ENCODE data around the gene GSK3B.

Gene GSK3B

DNA sequence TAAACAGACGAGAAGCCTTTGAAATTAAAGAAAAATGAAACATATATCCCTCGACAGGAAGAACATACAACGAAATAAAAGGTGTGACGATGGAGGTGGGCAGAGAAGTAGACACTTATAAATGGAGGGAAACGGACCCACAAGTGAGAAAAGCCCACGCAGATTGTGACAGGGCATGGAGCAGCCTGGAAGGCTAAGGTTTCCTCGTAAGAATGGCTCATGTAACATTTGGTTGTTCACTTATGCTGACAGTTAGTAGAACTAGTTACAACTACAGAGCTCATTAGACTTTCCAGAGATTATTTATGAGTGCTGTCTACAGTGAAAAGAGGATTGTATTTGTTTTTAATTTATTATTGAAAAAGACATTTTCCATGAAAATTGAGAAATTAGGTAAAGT is 229.8 kb downstream of the GSK3B start:
- no peak for DNase-seq

DNA sequence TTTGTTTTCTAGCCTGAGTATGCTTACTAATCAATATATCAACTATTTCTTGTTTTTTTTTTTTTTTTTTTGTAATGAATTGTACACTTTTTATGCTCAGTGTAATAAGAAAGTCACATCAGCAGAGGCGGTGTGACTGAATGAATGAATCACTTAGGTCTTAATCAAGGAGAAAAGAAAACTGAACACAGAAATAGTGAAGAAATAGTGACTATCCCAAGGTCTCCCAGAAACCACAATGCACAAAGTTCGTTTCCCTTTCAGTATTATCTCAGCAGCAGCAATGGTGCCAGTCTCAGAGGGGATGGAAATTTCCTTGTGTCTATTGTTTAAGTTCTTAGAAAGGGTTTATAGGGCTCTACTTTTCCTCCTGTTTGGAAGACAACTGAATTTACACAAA is 231.6 kb downstream of the GSK3B start:
- DNase-seq: no peak

DNA sequence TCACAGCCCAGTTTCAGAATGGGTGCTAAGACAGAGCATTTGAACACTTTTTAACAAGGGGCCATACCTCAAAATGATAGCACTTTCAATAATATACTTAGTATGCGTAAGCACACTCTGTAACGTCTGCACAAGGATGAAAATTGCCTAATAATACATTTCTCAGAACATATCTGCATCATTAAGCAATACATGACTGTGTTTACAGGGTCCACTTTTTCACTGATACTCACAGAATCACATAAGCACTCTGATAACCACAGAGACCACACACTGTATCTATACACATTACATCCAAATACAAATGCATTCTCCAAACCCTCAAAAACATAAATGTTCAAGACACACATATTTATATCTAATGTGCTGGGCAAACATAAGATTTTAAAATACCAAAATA is 232.6 kb downstream of the GSK3B start:
- no peak for DNase-seq

DNA sequence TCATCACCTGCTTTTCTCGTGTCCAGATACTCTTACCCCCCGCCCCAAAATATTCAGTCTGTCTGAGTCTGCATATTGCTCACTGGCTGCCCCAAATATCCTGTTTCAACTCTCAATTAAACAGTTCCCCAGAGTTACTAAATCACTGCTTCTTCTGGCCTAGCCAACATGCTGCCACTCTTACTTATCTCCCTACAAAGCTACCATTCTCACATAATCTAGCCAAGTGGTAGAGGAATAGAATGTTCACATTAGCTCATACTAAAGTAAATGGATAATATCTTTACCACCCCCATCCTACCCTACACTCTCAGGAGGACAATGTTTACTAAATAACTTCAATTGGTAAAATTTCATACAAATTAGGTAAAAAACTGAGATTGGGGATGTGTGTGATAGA is 234.5 kb downstream of the GSK3B start:
- DNase-seq: no peak

DNA sequence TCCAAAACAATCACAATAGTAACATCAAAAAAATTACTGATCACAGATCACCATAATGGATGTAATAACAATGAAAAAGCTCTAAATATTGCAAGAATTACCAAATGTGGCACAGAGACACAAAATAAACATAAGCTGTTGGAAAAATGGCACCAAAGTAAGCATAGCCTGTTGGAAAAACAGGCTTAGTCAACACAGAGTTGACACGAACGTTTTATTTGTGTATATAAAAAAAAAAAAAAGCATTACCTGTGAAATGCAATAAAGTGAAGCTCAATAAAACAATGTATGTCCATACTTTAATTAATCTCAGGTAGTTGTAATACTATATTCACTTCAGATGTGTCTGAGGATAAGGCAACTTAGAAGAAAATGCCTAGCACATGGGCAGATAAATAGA is 235.3 kb downstream of the GSK3B start:
- DNase-seq: no peak

DNA sequence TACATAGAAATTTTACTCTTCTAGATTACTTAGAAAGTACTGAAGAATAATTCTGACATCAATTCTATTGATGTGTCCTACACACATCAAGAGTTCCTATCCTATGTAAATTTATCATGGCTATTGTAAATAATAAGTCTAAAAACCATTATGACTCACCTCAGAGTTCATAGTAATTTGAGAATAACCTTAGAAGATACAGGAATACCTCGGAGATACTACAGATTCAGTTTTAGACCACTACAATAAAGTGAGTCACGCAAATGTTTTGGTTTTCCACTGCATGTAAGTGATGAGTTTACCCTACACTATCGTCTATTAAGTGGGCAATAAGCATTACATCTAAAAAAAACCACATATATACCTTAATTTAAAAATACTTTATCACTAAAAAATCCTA is 237.6 kb downstream of the GSK3B start:
- no peak for DNase-seq

DNA sequence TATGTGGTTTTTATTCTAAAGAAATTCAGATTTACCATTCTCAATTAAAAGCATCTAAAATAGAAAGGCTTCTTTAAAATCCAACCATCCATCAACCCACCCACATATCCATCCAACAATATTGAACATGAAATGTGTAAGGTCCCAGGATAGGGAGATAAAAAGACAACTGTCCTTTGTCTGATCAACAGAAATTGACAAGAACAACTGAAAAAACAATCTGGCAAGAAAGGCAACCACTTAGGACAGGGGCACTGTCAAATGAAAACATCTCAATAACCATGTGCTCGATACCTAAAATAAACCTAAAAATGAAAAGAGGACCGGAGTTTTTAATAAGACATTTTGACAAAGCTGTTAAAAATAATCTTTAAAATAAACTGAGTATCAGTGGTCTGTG is 245.1 kb downstream of the GSK3B start:
- no peak for DNase-seq

DNA sequence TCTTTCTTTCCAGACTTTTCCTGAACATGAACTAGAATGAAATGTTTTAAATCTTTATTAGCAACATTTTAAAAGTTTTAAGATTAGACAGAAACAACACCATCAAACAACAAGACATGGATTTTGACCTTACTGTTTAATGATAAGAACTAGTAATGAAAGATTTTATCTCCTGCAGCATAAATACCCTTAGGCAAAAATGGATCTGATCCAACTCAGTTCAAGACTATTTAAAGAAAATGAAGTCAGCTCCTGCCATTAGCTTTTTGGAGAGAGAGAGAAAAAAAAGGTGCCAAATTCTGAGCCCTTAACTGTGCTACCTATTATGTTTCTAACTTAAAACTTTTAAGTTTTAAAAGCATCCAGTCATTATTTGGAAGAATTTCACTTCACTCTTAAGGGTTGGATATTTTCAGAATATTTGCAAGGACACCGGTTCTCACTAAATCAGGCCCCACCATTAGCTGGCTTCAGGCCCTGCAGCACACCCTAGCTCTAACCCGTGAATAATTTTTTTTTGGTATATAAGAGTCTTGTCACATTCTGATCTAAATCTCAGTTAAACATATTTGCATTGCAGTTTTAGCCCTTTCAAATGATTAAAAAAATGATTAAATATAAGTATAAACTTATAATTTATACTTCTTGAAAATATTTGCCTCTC is 252.3 kb downstream of the GSK3B start:
- no peak for DNase-seq

DNA sequence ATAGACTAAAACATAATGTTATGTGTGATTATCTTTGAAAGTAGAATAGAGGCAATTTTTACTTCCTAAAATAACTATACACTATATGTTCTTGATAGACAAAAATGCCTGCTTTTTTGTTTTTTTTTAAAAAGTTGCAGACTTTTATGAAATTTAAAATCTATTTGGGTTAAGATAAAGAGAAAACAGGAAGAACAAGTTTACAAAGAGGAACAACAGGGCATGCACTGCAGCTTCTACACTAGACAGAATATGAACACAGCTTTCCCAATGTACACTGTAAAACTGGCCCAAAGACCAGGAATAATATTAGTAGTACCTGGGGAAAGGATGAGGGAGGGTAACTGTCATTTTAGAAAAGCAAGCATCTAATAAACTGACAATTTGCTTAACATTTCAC is 258.7 kb downstream of the GSK3B start:
- no peak for DNase-seq

DNA sequence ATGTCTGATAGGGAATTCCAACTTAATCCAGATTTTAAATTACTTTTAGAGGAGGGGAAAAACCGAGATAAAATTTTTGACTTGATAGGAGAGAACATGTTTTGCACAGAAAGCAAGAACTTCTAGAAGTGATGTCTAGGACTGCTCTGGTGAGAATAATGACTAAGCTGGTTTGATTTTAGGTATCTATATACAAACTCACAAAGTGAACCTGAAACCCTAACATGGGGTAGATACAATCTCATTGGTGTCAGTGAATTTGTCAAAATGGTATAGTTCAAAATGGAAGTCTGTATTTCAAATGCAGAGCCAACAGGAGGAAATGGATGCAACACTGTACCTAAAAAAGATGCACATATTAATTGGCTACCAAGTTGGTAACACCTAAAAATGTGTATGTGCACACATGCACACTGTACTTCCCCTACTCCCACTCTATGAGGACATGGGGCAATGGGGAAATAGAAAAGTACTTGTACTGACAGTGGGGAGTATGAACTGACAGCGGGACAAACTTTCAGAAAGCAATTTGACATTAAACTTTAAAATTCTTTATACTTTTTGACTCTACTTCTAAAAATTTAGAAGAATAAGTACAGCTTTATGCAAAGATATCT is 259.4 kb downstream of the GSK3B start:
- DNase-seq: no peak

DNA sequence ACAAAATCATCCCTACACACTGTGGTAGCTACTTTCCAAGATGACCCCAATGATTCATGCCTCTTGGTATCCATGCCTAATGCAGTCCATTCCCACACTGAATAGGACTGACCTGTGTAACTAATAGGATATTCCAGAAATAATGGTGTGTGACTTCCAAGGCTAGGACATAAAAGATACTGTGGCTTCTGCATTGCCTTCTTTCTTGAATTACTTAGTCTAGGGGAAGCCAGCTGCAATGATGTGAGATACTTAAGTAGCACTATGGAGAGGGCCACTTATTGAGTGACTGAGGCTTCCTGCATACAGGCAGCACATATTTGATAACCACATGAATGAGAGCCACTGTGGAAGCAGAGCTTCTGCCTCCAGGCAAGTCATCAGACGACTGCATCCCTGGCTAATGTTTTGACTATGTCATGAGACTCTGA is 262.3 kb downstream of the GSK3B start:
- no peak for DNase-seq

DNA sequence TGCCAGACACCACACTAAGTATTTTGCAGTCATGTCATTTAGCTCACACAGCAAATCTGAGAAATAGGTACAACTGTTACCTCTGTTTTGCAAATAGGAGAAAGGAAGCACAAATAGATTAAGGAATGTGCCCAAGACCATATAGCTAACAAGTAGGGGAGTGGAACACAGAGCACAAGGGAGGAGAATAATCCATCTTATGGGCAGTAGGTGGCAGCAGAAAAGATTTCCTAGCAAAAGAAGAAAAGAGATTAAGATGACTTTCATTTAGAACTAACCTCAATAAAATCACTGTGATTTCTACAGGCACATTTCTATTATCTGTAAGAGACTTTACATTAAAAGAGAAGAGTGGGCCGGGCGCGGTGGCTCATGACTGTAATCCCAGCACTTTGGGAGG is 263.2 kb downstream of the GSK3B start:
- DNase-seq: no peak

DNA sequence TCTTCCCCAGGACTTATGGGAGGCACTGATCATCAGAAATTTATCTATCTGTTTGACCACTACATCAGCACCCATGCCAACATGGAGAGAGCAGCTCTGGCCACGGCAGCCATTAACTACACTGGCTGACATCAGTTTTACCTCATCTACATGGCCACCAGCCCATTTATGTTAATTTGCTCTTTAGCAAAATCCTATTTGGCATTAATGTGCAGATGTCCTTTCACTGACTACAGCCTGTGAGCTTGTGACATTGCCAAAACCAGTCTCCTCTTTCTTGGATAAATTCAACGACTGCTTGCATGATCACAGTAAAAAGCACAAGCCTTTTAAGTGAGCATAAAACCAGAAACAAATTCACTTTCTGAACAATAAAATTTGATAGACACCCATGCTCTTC is 264.8 kb downstream of the GSK3B start:
- no peak for DNase-seq

DNA sequence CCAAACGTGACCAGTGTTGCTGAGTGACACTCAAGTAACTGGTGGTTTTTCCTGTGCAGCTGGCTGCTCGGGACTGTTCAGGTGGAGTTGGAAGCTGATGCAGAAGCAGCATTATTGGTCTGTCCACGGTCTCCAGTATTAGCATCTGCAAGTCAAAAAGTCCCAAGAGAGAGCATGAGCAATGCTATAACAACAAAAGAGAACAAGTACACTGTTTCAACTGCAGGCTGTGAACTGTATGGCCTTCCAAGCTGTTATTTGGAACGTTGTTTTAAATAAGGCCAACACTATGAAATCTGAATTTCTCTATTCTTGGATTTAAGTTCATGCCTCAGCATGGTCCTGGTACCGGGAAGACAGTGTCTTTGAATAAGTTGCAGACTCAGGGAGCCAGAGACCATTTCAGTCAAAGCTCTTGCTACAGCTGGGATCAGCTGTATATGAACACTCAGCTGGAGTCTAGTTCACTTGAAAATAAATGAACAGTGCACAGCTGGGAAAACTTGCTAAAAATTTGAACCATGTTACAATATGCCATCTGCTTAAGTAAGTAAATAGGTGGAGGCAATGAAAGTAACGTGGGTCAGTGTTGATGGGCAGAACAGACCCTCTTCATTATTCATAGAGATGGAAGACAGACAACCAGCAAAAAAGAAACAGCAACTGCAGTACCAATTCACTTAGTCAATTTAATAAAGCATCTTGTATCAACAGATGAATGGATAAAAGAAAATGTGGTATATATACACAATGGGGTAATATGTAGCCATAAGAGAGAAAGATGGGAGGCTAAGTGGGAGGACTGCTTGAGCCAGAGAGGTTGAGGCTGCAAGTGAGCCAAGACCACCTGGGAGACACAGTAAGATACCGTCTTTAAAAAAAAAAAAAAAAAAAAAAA is 267.3 kb downstream of the GSK3B start:
- DNase-seq: no peak

DNA sequence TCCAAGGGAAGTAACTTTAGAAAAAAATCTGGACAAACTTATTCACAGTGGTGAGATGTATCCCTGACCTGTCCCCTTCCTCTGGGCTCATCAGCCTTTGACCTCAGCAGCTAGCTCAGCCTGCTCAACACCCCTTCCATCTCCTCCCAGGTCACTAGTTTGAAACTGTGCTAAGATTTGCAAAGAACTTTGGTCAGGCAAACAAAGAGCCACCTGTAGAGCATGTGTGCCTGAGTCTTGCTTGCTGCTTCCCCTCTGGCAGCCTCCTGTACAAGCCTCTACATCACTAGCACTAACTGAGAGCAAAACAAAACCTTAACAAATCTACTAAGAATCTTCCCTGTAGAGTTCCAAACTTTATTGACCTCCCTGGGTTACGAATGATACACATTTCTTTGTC is 268.4 kb downstream of the GSK3B start:
- no peak for DNase-seq

DNA sequence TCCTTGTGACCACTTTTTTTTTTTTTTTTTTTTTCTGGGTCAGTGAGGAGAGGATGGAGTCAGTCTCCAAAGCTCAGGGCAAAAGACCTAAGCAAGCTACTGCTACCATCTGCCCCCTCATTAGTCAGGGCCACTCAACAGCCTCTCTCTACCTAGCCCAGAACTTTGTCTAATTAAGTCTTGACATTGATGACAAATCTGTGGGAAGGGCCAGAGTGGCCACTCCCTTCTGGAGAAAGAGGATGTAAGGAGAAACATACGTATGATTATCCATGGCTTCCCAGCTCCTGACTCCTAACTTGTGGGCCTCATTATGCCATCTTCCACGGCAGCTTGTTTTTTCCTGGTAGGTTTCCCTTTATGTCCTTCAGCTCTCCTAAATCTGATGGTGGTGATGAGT is 274.4 kb downstream of the GSK3B start:
- DNase-seq: no peak

DNA sequence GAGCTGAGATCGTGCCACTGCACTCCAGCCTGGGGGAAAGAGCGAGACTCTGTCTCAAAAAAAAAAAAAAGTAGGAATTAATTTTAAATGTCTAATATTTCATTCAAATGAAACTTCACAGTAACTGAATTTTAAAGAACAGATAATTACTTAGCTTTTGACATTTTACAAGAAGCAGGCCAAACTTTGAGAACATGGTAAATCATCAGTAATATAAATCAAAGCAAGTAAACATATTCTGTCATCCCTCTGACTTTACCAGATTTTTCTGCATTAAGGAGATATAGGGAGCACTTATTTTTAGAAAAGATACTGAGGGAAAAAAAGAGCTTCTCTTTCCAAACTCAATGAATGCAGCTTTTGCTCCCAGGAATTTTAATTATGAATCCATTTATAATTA is 275.3 kb downstream of the GSK3B start:
- no peak for DNase-seq

DNA sequence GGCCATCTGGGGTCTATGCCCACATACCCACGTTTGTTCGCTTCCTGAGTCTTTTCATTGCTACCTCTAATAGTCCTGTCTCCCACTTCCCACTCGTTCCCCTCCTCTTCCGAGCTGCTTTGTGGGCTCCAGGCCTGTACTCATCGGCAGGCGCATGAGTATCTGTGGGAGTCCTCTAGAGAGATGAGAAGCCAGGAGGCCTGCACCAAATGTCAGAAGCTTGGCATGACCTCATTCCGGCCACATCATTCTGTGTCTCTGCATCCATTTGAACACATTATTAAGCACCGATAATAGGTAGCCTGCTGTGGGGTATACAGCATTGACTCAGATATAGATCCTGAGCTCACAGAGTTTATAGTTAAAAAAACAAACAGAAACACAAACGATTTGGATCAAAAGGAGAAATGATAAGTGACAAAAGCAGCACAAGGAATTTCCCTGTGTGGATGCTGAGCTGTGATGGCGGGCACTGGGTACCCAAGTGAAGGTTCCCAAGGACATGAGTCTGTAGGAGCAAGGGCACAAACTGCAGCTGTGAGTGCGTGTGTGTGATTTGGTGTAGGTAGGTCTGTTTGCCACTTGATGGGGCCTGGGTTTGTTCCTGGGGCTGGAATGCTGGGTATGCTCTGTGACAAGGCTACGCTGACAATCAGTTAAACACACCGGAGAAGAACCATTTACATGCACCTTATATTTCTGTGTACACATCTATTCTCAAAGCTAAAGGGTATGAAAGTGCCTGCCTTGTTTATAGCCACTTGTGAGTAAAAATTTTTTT is 276.5 kb downstream of the GSK3B start:
- DNase-seq: no peak

DNA sequence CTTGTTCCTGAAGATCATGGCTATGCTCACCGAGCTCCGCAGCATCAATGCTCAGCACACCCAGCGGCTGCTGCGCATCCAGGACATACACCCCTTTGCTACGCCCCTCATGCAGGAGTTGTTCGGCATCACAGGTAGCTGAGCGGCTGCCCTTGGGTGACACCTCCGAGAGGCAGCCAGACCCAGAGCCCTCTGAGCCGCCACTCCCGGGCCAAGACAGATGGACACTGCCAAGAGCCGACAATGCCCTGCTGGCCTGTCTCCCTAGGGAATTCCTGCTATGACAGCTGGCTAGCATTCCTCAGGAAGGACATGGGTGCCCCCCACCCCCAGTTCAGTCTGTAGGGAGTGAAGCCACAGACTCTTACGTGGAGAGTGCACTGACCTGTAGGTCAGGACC is 277.2 kb downstream of the GSK3B start:
- no peak for DNase-seq

DNA sequence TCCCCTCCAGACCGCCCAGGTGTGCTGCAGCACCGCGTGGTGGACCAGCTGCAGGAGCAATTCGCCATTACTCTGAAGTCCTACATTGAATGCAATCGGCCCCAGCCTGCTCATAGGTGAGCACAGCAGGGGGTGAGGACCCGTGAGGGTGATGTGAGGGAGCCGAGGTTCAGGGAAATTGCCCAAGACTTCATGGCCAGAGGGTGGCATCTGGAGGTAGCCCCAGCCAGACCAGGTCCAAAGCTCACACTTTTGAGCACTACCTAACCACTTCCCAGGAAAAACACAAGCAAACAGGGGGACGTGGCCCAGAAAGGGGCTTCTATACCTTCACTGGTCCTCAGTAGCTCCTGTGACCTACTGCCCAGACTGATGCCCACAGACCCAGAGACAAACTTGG is 278.5 kb downstream of the GSK3B start:
- DNase-seq: no peak

DNA sequence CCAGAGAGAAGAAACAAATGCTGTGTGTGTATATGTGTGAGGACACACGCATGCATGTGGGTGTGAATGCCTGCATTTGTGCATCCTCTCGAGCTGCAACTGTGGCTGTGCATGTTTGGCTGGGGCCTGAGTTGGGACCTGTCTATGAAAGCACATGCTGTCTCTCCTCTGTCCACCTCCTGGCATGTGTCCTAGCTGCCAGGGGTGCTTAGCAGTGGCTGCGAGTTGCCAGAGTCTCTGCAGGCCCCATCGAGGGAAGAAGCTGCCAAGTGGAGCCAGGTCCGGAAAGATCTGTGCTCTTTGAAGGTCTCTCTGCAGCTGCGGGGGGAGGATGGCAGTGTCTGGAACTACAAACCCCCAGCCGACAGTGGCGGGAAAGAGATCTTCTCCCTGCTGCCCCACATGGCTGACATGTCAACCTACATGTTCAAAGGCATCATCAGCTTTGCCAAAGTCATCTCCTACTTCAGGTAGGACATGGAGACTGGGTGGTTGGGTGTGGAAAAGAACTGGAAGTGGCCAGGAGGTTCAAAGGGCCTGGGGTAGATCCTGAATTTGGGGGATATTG is 281.7 kb downstream of the GSK3B start:
- DNase-seq: no peak

DNA sequence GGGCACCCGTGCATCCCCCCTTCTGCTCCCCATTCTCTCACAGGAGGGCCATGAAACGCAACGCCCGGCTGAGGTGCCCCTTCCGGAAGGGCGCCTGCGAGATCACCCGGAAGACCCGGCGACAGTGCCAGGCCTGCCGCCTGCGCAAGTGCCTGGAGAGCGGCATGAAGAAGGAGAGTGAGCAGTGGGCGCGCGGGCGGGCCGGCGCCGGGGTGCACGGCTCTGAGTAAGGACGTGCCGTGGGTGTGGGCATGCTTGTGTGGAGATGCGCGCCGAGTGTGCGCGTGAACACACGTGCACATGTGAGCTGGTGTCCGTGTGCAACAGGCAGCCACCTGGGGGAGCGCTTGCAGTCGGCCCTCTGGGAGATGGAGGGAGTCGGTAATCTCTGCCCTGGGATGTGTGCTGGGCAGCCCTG is 284.2 kb downstream of the GSK3B start:
- DNase-seq: peak; percentile 34 to 51
